ENCODE measurements around the gene MRPS31.

- TF ChIP-seq SUZ12 (IDR thresholded peaks at IDR 0.05; ENCODE audit: extremely low read depth, insufficient read depth, insufficient read length) (no peak), ZNF274 (IDR thresholded peaks at IDR 0.05; ENCODE audit: low read depth, low read length) (no peak)
These were observed 9.9 kb upstream of the MRPS31 start for GRCh38 chr13:40780822-40781401.

All from NT2/D1 (cell line).